NCI-H460 (cell line): Measurements from ENCODE around the gene CCDC40. TPM values are rescaled to one million over a fixed set of nuclear protein-coding genes. Genes with fewer than 3 reads are reported as not detected.

Source experiments
- DNase-seq: peaks from one replicate; pipeline ENCODE4 v3.0.0-alpha.2; 2016; ENCODE audit warnings: low read depth; ENCODE audit errors: extremely low read depth
- total RNA-seq: library from RNA; depleted of rRNA; stranded (reverse); fragments of >200 nt; shearing (Covaris generic); gene quantifications from 2 replicates; pipeline ENCODE4 v1.2.3, GENCODE V29; 2014

CCDC40 gene
- total RNA-seq, 1 experiment from 2014 or later = 2.0 TPM

- DNase-seq = no peak
These were observed 74.7 kb downstream of the CCDC40 start for GRCh38 chr17:80110927-80111701.

- DNase-seq = no peak
These were observed 75.4 kb downstream of the CCDC40 start for GRCh38 chr17:80111702-80112470.

- no peak for DNase-seq
These were observed 76.1 kb downstream of the CCDC40 start for GRCh38 chr17:80112471-80113032.

GRCh38 chr17:80113033-80113484 lies 76.6 kb downstream of the CCDC40 start:
- DNase-seq = no peak

- DNase-seq = no peak
These were observed 78.3 kb downstream of the CCDC40 start for GRCh38 chr17:80114758-80115157.

GRCh38 chr17:80115159-80115558 lies 78.7 kb downstream of the CCDC40 start:
- no peak for DNase-seq

GRCh38 chr17:80116276-80116920 lies 80.0 kb downstream of the CCDC40 start:
- DNase-seq = no peak

GRCh38 chr17:80116921-80117380 lies 80.5 kb downstream of the CCDC40 start:
- no peak for DNase-seq

GRCh38 chr17:80117491-80118401 lies 81.3 kb downstream of the CCDC40 start:
- DNase-seq = no peak

GRCh38 chr17:80118601-80119270 lies 82.3 kb downstream of the CCDC40 start:
- DNase-seq = no peak

- no peak for DNase-seq
These were observed 82.9 kb downstream of the CCDC40 start for GRCh38 chr17:80119271-80119791.

GRCh38 chr17:80119839-80120238 lies 83.4 kb downstream of the CCDC40 start:
- no peak for DNase-seq

- no peak for DNase-seq
These were observed 85.7 kb downstream of the CCDC40 start for GRCh38 chr17:80122026-80122575.

- DNase-seq = no peak
These were observed 86.6 kb downstream of the CCDC40 start for GRCh38 chr17:80122926-80123505.

GRCh38 chr17:80123791-80124190 lies 87.3 kb downstream of the CCDC40 start:
- no peak for DNase-seq

GRCh38 chr17:80124351-80124981 lies 88.0 kb downstream of the CCDC40 start:
- no peak for DNase-seq

GRCh38 chr17:80125656-80126448 lies 89.4 kb downstream of the CCDC40 start:
- no peak for DNase-seq
